Nucleus accumbens (tissue), 56 donors: Measurements from ENCODE around the gene UBAC1.
"Not testable (repeated sequence)": the region's sequence is repeated elsewhere in the genome, so short reads cannot be mapped to it uniquely, and the experiment has no call there.

Source experiments
- DNase-seq, 56 donors: peaks; one replicate each; lab custom pipeline; 2025; lab: John Stamatoyannopoulos, UW

The UBAC1 gene

GRCh38 chr9:135906291-135907005 is 54.7 kb downstream of the UBAC1 start:
- peak in 4 of 56 donors; percentile 15 to 28 (median 24) for DNase-seq

- peak in 4 of 56 donors; percentile 10 to 39 (median 22) for DNase-seq
These were observed 55.6 kb downstream of the UBAC1 start for GRCh38 chr9:135905380-135906258.

GRCh38 chr9:135903786-135904520 is 57.2 kb downstream of the UBAC1 start:
- DNase-seq = no peak

GRCh38 chr9:135903358-135903656 is 57.9 kb downstream of the UBAC1 start:
- DNase-seq = no peak

GRCh38 chr9:135902655-135903357 is 58.4 kb downstream of the UBAC1 start:
- DNase-seq = no peak

GRCh38 chr9:135901826-135902225 is 59.3 kb downstream of the UBAC1 start:
- DNase-seq = no peak

GRCh38 chr9:135901031-135901758 is 60.0 kb downstream of the UBAC1 start:
- no peak for DNase-seq

- no peak for DNase-seq
These were observed 62.4 kb downstream of the UBAC1 start for GRCh38 chr9:135898634-135899407.

- no peak for DNase-seq
These were observed 64.5 kb downstream of the UBAC1 start for GRCh38 chr9:135896626-135897025.

GRCh38 chr9:135896205-135896604 is 65.0 kb downstream of the UBAC1 start:
- no peak for DNase-seq

- no peak for DNase-seq
These were observed 65.8 kb downstream of the UBAC1 start for GRCh38 chr9:135895202-135895848.

GRCh38 chr9:135893104-135893503 is 68.1 kb downstream of the UBAC1 start:
- DNase-seq = no peak

GRCh38 chr9:135892327-135892726 is 68.8 kb downstream of the UBAC1 start:
- DNase-seq = not testable (repeated sequence)

- DNase-seq = no peak
These were observed 70.0 kb downstream of the UBAC1 start for GRCh38 chr9:135891027-135891631.

- no peak for DNase-seq
These were observed 70.8 kb downstream of the UBAC1 start for GRCh38 chr9:135890190-135891026.

GRCh38 chr9:135889564-135890189 is 71.5 kb downstream of the UBAC1 start:
- DNase-seq = no peak
